HS-27A (cell line): ENCODE measurements around the gene SEZ6.

Source experiments
- DNase-seq: peaks from one replicate; pipeline ENCODE4 v3.0.0-alpha.2; 2012; ENCODE audit warnings: low read depth, missing footprints

The SEZ6 gene

GRCh38 chr17:28954886-28955285, 50.9 kb downstream of the SEZ6 start:
- DNase-seq, result no peak

- DNase-seq, result peak; percentile 5
Observed at GRCh38 chr17:28953444-28954118, 52.3 kb downstream of the SEZ6 start.

- peak; percentile 88 for DNase-seq
Observed at GRCh38 chr17:28951991-28952975, 53.5 kb downstream of the SEZ6 start.

GRCh38 chr17:28951428-28951990, 54.3 kb downstream of the SEZ6 start, which contains the start of gene PHF12:
Gene PHF12, minus strand, starts transcription at chr17:28951518. Its CDS starts 558 bp downstream, at chr17:28950960.
- DNase-seq, result peak; percentile 94

GRCh38 chr17:28950752-28951427, 54.9 kb downstream of the SEZ6 start:
- DNase-seq, result no peak

- DNase-seq, result peak; percentile 19
Observed at GRCh38 chr17:28950017-28950751, 55.6 kb downstream of the SEZ6 start.

- peak; percentile 12 for DNase-seq
Observed at GRCh38 chr17:28949185-28950016, 56.4 kb downstream of the SEZ6 start.

- DNase-seq, result peak; percentile 5
Observed at GRCh38 chr17:28948873-28949184, 57.0 kb downstream of the SEZ6 start.

- no peak for DNase-seq
Observed at GRCh38 chr17:28948342-28948741, 57.5 kb downstream of the SEZ6 start.

- no peak for DNase-seq
Observed at GRCh38 chr17:28947639-28948038, 58.2 kb downstream of the SEZ6 start.

GRCh38 chr17:28946239-28946638, 59.6 kb downstream of the SEZ6 start:
- DNase-seq, result no peak

GRCh38 chr17:28944862-28945741, 60.7 kb downstream of the SEZ6 start:
- no peak for DNase-seq

GRCh38 chr17:28944343-28944742, 61.5 kb downstream of the SEZ6 start:
- DNase-seq, result no peak

- DNase-seq, result no peak
Observed at GRCh38 chr17:28942925-28943324, 62.9 kb downstream of the SEZ6 start.

GRCh38 chr17:28941251-28941650, 64.6 kb downstream of the SEZ6 start:
- no peak for DNase-seq

- DNase-seq, result no peak
Observed at GRCh38 chr17:28940675-28941074, 65.2 kb downstream of the SEZ6 start.

- DNase-seq, result no peak
Observed at GRCh38 chr17:28940142-28940541, 65.7 kb downstream of the SEZ6 start.

GRCh38 chr17:28938552-28938951, 67.3 kb downstream of the SEZ6 start:
- DNase-seq, result no peak

- DNase-seq, result no peak
Observed at GRCh38 chr17:28937044-28937729, 68.6 kb downstream of the SEZ6 start.
